ENCODE measurements around the gene POLR2L. TPM values are rescaled to one million over a fixed set of nuclear protein-coding genes. Genes with fewer than 3 reads are reported as not detected.

The POLR2L gene
- total RNA-seq, 1 experiment from 2014 or later = 99.7 TPM

- H3K4me2 ChIP-seq = no peak overlapping the region
- no peaks in the 10 kb centered on the region for H3F3A ChIP-seq (ENCODE audit: insufficient read depth, low read depth)
- no peak overlapping the region for H3K4me3 ChIP-seq
- intact Hi-C loops (cut with micrococcal nuclease; ENCODE audit: unreplicated experiment) = no loop called here
- no TSS peak for BruUV-seq (replicated peaks)
- H3K27ac ChIP-seq = no peak overlapping the region
- DNase-seq = no peak
- no peaks in the 10 kb centered on the region for H3K9me3 ChIP-seq (ENCODE audit: insufficient read depth, low read depth)
- H3K36me3 ChIP-seq (ENCODE audit: low read depth) = no peaks in the 10 kb centered on the region
- H2AFZ ChIP-seq = no peak overlapping the region
- H3K4me1 ChIP-seq (replicated peaks; ENCODE audit: insufficient read depth) = no peaks in the 10 kb centered on the region
- POLR2A ChIA-PET (ENCODE audit: unreplicated experiment) = no interaction called here
- H4K20me1 ChIP-seq (ENCODE audit: insufficient read depth) = no peaks in the 10 kb centered on the region
- no peaks in the 10 kb centered on the region for H3K27me3 ChIP-seq (ENCODE audit: insufficient read depth, low read depth)
- CTCF ChIA-PET = no interaction called here
- H3K9me2 ChIP-seq (ENCODE audit: insufficient read depth) = no peaks in the 10 kb centered on the region
- no peak for TF ChIP-seq CTCF (conservative IDR thresholded peaks at IDR 0.05)
- TF ChIP-seq EZH2 (IDR thresholded peaks at IDR 0.05; ENCODE audit: low read depth) = no peak
- H3K79me2 ChIP-seq (ENCODE audit: low read depth) = no peaks in the 10 kb centered on the region
Observed at GRCh38 chr11:855330-855674, 13.0 kb upstream of the POLR2L start.

- H3K4me1 ChIP-seq (replicated peaks; ENCODE audit: insufficient read depth) = no peaks in the 10 kb centered on the region
- H3K9me3 ChIP-seq (ENCODE audit: insufficient read depth, low read depth) = no peaks in the 10 kb centered on the region
- CTCF ChIA-PET = no interaction called here
- H3F3A ChIP-seq (ENCODE audit: insufficient read depth, low read depth) = no peaks in the 10 kb centered on the region
- BruUV-seq (replicated peaks) = no TSS peak
- H4K20me1 ChIP-seq (ENCODE audit: insufficient read depth) = no peaks in the 10 kb centered on the region
- intact Hi-C loops (cut with micrococcal nuclease; ENCODE audit: unreplicated experiment) = no loop called here
- TF ChIP-seq EZH2 (IDR thresholded peaks at IDR 0.05; ENCODE audit: low read depth) (no peak), CTCF (conservative IDR thresholded peaks at IDR 0.05) (no peak)
- no peak overlapping the region for H3K27ac ChIP-seq
- no peaks in the 10 kb centered on the region for H3K9me2 ChIP-seq (ENCODE audit: insufficient read depth)
- H3K79me2 ChIP-seq (ENCODE audit: low read depth) = no peaks in the 10 kb centered on the region
- POLR2A ChIA-PET (ENCODE audit: unreplicated experiment) = no interaction called here
- H3K4me2 ChIP-seq = no peak overlapping the region
- H3K27me3 ChIP-seq (ENCODE audit: insufficient read depth, low read depth) = no peaks in the 10 kb centered on the region
- no peaks in the 10 kb centered on the region for H3K36me3 ChIP-seq (ENCODE audit: low read depth)
- DNase-seq = no peak
- H3K4me3 ChIP-seq = no peak overlapping the region
- no peak overlapping the region for H2AFZ ChIP-seq
Observed at GRCh38 chr11:854601-855329, 12.4 kb upstream of the POLR2L start.

GRCh38 chr11:853682-854448 lies 11.5 kb upstream of the POLR2L start:
- POLR2A ChIA-PET (ENCODE audit: unreplicated experiment) = no interaction called here
- no TSS peak for BruUV-seq (replicated peaks)
- no peaks in the 10 kb centered on the region for H4K20me1 ChIP-seq (ENCODE audit: insufficient read depth)

More at GRCh38 chr11:853682-854448, 11.5 kb upstream of the POLR2L start:
- H3K79me2 ChIP-seq (ENCODE audit: low read depth) = no peaks in the 10 kb centered on the region
- intact Hi-C loops (cut with micrococcal nuclease; ENCODE audit: unreplicated experiment) = no loop called here
- H3K36me3 ChIP-seq (ENCODE audit: low read depth) = no peaks in the 10 kb centered on the region
- CTCF ChIA-PET = no interaction called here
- TF ChIP-seq CTCF (conservative IDR thresholded peaks at IDR 0.05) (no peak), EZH2 (IDR thresholded peaks at IDR 0.05; ENCODE audit: low read depth) (no peak)
- no peaks in the 10 kb centered on the region for H3K27me3 ChIP-seq (ENCODE audit: insufficient read depth, low read depth)
- H3K4me1 ChIP-seq (replicated peaks; ENCODE audit: insufficient read depth) = no peaks in the 10 kb centered on the region
- no peaks in the 10 kb centered on the region for H3F3A ChIP-seq (ENCODE audit: insufficient read depth, low read depth)
- H3K9me3 ChIP-seq (ENCODE audit: insufficient read depth, low read depth) = no peaks in the 10 kb centered on the region
- no peak for DNase-seq
- H3K9me2 ChIP-seq (ENCODE audit: insufficient read depth) = no peaks in the 10 kb centered on the region
- no peak overlapping the region for H3K4me3 ChIP-seq
- H3K27ac ChIP-seq = no peak overlapping the region
- no peak overlapping the region for H2AFZ ChIP-seq
- H3K4me2 ChIP-seq = no peak overlapping the region

Data from PC-9 (cell line).